Fibroblast of villous mesenchyme (primary cell): ENCODE results near the gene IL10. TPM values are rescaled to one million over a fixed set of nuclear protein-coding genes. Genes with fewer than 3 reads are reported as not detected.

Experiments
- DNase-seq: peaks from one replicate; pipeline ENCODE4 v3.0.0-alpha.2; 2010; ENCODE audit warnings: low read depth
- H3K4me3 ChIP-seq: 2 replicates; pipeline ENCODE4 v1.5.1; 2011; ENCODE audit warnings: low read depth, mild to moderate bottlenecking, low read length
- small RNA-seq: library from RNA; depleted of rRNA; stranded (forward); fragments of <200 nt; gene quantifications from one replicate; pipeline ENCODE3, GENCODE V24; 2012
- total RNA-seq: library from RNA; depleted of rRNA; stranded (reverse); fragments of >200 nt; gene quantifications from 2 replicates; pipeline ENCODE4 v1.2.3, GENCODE V29; 2012
- TF ChIP-seq, protein P1 (sequence below): IDR thresholded peaks from 2 replicates; pipeline ENCODE4 v1.5.1; 2012; ENCODE audit warnings: low read depth, mild to moderate bottlenecking, low read length; ENCODE audit not compliant: insufficient read depth

Gene IL10
- total RNA-seq, 1 donor, result not detected

DNA sequence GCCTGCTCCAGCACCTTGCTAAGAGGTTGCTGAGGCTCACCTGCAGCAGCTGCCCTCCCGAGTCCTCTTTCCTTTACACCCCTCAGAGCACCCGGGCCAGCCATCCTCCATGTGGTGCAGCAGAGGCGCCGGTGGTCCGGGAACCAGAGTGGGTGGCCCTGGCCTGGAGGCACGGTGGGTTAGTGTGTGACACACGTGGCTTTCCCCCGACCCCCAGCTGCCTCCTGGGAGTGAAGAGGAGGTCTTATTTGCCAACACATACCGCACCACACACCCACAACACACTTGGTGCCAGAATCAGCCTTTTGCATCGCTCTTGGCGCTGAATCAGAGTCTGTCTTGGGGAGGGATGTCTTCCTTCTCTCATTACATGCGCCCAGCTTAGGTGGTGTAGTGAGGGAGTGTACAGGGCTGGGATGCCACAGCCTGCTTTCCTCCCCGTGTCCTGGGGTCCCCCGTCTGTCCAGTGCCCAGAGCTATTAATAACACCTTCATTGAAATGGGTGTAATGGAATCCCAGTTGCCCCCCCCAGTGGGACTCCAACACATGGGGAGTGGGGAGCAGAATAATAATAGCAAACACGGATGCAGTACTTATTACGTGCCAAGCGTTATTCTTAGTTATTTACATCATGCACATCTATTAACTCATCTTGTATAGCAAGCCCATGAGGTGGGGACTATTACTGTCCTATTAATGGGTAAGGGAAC, 49.4 kb downstream of the IL10 start:
- no peak for DNase-seq
- H3K4me3 ChIP-seq, result no peak overlapping the region
- TF ChIP-seq, protein P1, sequence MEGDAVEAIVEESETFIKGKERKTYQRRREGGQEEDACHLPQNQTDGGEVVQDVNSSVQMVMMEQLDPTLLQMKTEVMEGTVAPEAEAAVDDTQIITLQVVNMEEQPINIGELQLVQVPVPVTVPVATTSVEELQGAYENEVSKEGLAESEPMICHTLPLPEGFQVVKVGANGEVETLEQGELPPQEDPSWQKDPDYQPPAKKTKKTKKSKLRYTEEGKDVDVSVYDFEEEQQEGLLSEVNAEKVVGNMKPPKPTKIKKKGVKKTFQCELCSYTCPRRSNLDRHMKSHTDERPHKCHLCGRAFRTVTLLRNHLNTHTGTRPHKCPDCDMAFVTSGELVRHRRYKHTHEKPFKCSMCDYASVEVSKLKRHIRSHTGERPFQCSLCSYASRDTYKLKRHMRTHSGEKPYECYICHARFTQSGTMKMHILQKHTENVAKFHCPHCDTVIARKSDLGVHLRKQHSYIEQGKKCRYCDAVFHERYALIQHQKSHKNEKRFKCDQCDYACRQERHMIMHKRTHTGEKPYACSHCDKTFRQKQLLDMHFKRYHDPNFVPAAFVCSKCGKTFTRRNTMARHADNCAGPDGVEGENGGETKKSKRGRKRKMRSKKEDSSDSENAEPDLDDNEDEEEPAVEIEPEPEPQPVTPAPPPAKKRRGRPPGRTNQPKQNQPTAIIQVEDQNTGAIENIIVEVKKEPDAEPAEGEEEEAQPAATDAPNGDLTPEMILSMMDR, result no peak

DNA sequence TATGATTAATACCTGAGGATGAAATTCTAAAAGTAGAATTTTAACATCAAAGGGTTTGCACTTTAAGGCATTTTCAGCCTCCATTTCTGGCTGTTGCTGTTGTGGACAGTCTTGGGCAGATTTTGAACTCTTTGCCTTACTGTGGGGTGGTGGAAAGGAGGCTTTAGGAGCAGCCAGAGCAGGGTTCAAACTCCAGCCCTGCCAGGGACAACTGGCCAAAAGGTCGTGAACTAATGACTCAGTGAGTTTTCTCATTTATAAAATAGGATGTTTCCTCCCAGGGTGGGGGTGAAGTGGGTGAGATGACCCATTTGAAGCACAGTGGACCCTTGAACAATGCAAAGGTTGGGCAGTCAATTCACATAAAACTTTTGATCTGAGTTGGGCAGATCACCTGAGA, 50.8 kb downstream of the IL10 start:
- no peak for DNase-seq
- TF ChIP-seq, protein P1, result no peak
- H3K4me3 ChIP-seq, result no peak overlapping the region

DNA sequence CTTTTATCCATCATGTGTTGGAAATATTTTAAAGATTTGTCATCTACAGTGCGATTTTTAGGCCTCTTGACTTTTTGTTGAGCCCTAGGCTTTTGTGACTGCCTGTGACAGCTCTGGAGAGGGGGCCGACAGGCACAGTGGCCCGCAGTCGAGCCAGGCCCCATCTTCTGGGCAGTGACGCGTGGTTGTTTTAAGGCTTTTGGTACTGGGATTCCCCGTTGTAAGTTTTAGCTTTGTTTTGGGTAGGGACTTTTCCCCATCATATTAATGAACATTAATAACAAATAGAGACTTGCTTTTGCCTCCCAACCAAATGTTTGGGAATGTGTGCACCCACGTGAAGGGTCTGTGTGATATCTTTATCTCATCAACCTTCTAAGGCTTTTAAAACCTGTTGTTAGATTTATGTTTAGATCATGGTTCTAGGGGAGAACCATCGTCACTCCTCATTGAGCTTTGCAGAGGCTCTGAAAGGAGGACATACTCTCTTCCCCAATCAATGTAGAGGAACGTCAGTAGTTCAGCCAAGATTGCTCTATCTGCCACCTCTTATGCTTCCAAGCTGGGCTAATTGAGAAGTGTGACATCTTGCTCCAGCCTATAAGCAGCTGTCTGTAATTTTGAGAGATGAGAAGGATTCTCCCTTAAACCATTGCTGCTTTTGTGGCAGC, 53.0 kb downstream of the IL10 start:
- H3K4me3 ChIP-seq, result no peak overlapping the region
- TF ChIP-seq, protein P1, result no peak
- DNase-seq, result no peak

DNA sequence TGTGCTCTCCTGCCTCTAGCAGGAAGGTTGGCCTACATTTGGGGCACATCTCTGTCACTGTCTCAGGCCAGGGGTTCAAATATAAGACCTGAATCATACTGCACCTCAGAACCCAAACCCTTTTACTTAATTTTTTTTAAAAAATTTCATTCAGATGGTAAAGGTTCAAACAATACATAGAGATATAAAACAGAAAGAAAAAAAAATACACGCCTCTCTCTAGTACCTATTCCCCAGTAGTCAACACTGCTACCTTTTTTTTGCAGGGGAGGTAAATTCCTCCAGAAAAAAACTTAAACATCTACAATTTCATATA, 54.7 kb downstream of the IL10 start:
- DNase-seq, result no peak
- H3K4me3 ChIP-seq, result no peak overlapping the region
- TF ChIP-seq, protein P1, result no peak

Small RNA genes lying within 50 kb of the gene (small RNA-seq; reads per million reads assigned to genes)
- not detected for gene RF00019

Other genes with a start within 250 kb of the IL10 start
- 40.6 and 47.9 TPM in 2 replicates for gene EIF2D, start 160.0 kb downstream of the IL10 start, total RNA-seq
- gene DYRK3, start 137.0 kb downstream of the IL10 start, total RNA-seq, result 37.4 and 46.2 TPM in 2 replicates
- 45.3 and 46.4 TPM in 2 replicates for gene MAPKAPK2, start 87.6 kb downstream of the IL10 start, total RNA-seq
- 0.97 and 1.7 TPM in 2 replicates for gene IL19, start 1.7 kb downstream of the IL10 start, total RNA-seq
- 0.32 and 0.86 TPM in 2 replicates for gene IL20, start 93.1 kb upstream of the IL10 start, total RNA-seq
- gene IL24, start 124.9 kb upstream of the IL10 start, total RNA-seq, result 0.86 and 2.6 TPM in 2 replicates
- 1.3 and 1.6 TPM in 2 replicates for gene FCMR, start 149.4 kb upstream of the IL10 start, total RNA-seq
- not detected in 2 replicates for gene PIGR, start 174.0 kb upstream of the IL10 start, total RNA-seq
- gene FCAMR, start 198.0 kb upstream of the IL10 start, total RNA-seq, result not detected in 2 replicates